Measurements from ENCODE around the gene WSB1.
"Not testable (repeated sequence)": the region's sequence is repeated elsewhere in the genome, so short reads cannot be mapped to it uniquely, and the experiment has no call there.

The WSB1 gene

GRCh38 chr17:27318228-27318627 lies 24.3 kb downstream of the WSB1 start:
- DNase-seq = no peak

- no peak for DNase-seq
These were observed 24.7 kb downstream of the WSB1 start for GRCh38 chr17:27318633-27319032.

- DNase-seq = no peak
These were observed 25.8 kb downstream of the WSB1 start for GRCh38 chr17:27319541-27320221.

- DNase-seq = no peak
These were observed 26.3 kb downstream of the WSB1 start for GRCh38 chr17:27320222-27320560.

- peak in 1 of 3 experiments; percentile 22 for DNase-seq
These were observed 27.5 kb downstream of the WSB1 start for GRCh38 chr17:27321372-27321771.

- DNase-seq = no peak
These were observed 28.1 kb downstream of the WSB1 start for GRCh38 chr17:27322026-27322425.

- DNase-seq = no peak
These were observed 29.0 kb downstream of the WSB1 start for GRCh38 chr17:27322690-27323508.

- DNase-seq = peak in 2 of 3 experiments; percentile 13 to 19
These were observed 29.8 kb downstream of the WSB1 start for GRCh38 chr17:27323538-27324215.

GRCh38 chr17:27324771-27325339 lies 30.9 kb downstream of the WSB1 start:
- DNase-seq = no peak

GRCh38 chr17:27326051-27326450 lies 32.1 kb downstream of the WSB1 start:
- no peak for DNase-seq

- no peak for DNase-seq
These were observed 32.7 kb downstream of the WSB1 start for GRCh38 chr17:27326585-27326984.

- no peak for DNase-seq
These were observed 33.5 kb downstream of the WSB1 start for GRCh38 chr17:27327397-27327796.

GRCh38 chr17:27327871-27328270 lies 34.0 kb downstream of the WSB1 start:
- no peak for DNase-seq

- not testable (repeated sequence) for DNase-seq
These were observed 34.8 kb downstream of the WSB1 start for GRCh38 chr17:27328686-27329085.

GRCh38 chr17:27329146-27329805 lies 35.4 kb downstream of the WSB1 start:
- no peak for DNase-seq

GRCh38 chr17:27332047-27332393 lies 38.1 kb downstream of the WSB1 start:
- no peak for DNase-seq

- DNase-seq = peak; percentile 94 to 98 (median 95)
These were observed 38.8 kb downstream of the WSB1 start for GRCh38 chr17:27332485-27333409.

- DNase-seq = peak in 2 of 3 experiments; percentile 22 to 63
These were observed 39.6 kb downstream of the WSB1 start for GRCh38 chr17:27333410-27333980.

GRCh38 chr17:27336184-27336583 lies 42.3 kb downstream of the WSB1 start:
- DNase-seq = no peak

GRCh38 chr17:27338536-27338985 lies 44.6 kb downstream of the WSB1 start:
- no peak for DNase-seq

- DNase-seq = no peak
These were observed 45.4 kb downstream of the WSB1 start for GRCh38 chr17:27339198-27339835.
